Measurements from ENCODE around the gene MMS19.
"Not testable (repeated sequence)": the region's sequence is repeated elsewhere in the genome, so short reads cannot be mapped to it uniquely, and the experiment has no call there.

The MMS19 gene

GRCh38 chr10:97498076-97498840, at the start of gene MMS19:
Gene MMS19, minus strand, starts transcription at chr10:97498422. Its CDS starts 38 bp downstream, at chr10:97498384.
- peak; percentile 72 for DNase-seq

- no peak for DNase-seq
These were observed 49.7 kb upstream of the MMS19 start for GRCh38 chr10:97547962-97548361.

- DNase-seq, result no peak
These were observed 49.0 kb upstream of the MMS19 start for GRCh38 chr10:97547271-97547600.

GRCh38 chr10:97546456-97547270, 48.4 kb upstream of the MMS19 start:
- DNase-seq, result no peak

DNA sequence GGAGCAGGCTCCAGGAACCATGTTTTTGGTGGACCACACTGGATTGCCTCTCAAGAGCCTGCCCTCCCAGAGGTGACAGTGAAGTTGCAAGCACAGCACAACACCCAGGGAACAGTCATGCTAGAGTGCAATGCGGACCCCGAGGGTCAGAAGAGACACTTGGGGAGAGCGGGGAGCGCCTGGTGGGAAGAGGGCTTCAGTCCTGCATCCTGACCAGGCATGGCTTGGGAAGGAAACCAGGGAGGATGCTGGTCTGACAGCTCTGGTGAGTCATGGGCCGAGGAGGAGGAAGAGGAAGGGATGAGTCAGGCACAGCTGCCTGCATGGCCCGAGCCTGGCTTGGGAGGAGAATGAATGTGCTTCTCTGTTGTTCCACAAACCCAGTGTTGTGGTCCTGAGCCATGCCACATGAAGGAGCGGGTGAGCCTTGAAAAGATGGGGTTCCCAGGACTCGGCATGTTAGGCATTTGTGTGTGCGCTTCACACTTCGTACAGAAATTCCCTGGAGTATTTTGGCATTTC, 44.9 kb upstream of the MMS19 start:
- DNase-seq, result no peak

GRCh38 chr10:97542169-97543024, 44.2 kb upstream of the MMS19 start:
- DNase-seq, result no peak

GRCh38 chr10:97540669-97541500, 42.7 kb upstream of the MMS19 start:
- no peak for DNase-seq

DNA sequence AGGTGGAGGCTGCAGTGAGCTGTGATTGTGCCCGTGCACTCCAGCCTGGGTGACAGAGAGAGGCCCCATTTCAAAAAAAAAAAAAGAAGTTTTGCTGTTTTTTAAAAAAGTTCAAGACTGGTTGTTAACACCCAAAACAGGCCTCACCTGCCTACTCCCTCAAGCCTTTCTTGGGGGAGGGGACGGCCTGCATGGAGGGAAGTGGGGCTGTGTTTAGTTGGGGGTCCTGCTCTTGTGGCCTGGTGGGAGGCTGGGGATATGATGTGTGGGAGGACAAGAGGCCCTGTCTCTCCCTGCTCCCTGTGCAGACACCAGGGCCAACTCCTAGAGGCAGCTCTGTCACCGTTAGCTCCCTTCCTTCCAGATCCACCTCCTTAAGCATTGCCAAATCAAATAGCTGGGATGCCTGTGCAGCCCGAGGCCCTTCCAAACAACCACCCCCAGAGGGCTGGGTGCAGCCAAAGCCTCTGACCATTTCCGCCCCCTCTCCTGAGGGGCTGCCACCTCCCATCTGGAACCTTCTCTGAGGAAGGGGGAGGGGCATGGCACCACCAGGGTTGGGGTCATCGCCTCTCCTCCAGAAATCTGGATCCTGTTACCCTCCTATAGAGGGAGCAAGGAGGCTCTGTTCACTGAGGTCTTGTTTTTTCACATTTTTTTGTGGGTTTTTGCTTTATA, 41.4 kb upstream of the MMS19 start:
- no peak for DNase-seq

GRCh38 chr10:97538839-97539238, 40.6 kb upstream of the MMS19 start:
- no peak for DNase-seq

- no peak for DNase-seq
These were observed 40.2 kb upstream of the MMS19 start for GRCh38 chr10:97538411-97538810.

DNA sequence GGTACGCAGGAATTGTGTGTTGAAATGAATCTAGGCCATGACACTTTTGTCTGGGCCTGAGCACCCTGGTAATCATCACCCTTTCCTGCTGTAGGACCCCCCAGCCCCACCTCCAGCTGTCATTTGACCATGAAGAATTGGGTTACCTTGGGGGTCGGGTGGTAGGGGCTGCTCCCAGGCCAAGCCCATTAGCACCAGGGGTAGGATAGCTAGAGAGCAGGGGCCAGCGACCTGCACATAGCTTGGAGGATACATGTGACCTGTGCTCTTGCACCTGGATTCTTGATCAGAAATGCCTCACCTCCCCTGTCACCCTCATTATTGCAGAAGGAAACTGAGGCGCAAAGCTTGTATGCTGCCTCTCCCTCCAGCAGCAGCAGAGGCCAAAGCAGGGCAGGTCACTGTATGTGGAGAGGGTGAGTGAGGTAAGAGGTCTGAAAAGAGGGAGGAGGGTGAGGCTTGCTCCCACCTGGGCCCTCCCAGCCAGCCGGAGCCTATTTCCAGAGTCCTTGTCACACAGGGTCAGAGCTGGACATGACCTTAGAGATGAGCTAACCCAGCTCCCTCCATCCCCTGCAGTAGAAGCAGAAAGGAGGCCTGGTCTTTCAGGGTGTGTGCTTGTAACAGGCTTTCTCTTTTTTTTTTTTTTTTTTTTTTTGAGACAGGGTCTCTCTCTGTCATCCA, 39.1 kb upstream of the MMS19 start:
- no peak for DNase-seq

DNA sequence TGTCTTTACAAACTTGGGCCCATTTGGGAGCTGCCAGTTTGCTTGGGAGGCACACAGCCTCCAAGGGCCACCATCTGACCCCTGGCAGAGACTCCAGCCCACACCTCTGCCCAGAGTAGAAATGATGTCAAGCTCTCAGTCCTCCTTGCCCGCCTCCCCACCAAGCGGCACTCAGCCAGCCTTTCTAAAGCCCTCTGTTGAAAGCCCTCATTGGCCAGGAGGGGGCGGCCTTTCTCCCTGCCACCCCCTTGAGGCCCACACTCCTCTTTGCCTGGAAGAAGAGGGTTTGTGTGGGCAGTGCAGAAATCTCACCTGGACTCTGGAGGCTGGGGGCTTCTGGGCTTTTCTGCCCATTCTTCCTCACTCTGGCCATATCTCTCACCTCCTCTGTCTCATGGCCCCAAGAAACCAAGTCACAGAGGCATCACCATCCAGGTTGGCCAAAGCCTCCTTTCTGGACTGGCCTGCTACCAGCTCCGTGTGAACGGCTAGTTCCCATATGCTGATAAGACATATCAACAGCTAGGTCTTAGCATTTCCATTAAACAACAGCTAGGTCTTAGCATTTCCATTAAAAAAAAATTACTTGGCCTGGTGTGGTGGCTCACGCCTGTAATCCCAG, 36.6 kb upstream of the MMS19 start:
- DNase-seq, result no peak

DNA sequence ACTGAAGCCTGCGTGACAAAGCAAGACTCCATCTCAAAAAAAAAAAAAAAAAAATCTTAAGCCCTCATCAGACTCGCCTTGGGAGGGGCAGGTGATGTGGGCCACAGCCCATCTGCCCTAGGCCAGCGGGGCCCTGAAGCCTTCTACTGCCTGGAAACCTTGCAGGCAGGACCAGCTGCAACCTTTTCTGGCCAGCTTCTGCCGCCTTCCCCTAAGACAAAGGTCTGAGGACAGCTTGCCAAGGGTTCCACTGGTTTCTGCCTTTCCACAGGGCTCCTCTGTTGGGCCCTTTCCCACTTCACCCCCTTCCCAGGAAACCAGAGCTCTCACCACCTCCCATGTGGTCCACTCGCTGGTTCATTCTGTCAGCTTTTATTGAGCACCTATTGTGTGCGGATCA, 35.7 kb upstream of the MMS19 start:
- DNase-seq, result no peak

DNA sequence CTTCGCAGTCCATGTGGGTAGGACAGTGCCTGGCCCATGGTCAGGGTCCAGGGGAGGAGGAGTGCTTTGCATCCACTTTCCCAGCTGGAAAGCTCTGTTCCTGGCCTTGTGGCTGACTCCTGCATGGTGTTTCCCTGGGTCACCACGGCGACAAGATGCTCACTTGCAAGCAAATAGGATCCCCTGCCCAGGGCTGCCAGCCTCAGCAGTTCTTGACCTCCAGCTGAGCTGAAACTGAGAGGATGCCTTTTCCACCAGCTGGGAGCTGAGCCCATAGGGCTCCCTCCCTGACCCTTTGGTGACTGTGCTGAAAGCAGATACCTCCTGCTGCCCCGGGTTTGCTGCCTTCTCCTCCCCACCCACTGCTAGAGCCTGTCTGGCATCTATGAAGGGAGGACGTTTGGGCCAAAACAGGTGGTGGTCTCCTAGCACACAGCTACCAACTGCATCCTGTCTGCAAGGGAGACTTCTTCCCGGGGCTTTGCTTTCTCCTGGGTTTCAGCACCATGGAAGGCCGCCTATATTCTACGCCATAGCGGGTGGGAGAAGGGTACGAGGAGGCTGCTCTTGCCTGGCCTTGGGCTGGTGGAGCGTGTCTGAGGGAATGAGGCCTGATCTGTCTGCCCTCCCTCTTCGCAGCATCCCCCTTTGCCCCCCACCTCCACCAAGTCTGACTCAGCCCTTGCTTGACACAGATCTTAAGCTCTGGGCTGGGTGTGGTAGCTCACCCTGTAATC, 34.9 kb upstream of the MMS19 start:
- DNase-seq, result no peak

DNA sequence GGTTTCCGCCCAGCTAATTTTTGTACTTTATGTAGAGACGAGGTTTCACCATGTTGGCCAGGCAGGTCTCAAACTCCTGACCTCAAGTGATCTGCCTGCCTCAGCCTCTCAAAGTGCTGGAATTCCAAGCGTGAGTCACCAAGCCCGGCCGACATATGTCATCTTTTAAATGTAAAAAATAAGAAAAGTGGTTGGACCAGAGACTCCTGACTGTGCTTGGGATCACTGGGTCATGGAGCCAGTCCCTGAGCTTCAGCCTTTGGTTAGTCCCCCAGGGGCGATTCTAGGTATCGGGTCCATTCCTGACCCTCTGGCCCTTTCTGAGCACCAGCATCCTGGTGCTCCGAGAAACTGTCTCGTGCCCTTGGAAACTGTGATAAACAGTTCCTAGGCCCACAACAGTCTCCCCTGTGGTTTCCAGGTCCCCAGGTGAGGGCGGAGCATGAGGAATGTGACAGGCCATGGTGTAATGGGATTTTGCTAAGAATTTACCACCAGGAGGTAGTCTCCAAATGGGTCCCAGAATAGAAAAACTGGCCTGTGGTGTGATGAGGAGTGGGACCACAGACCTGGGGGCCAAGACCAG, 33.3 kb upstream of the MMS19 start:
- DNase-seq, result no peak

DNA sequence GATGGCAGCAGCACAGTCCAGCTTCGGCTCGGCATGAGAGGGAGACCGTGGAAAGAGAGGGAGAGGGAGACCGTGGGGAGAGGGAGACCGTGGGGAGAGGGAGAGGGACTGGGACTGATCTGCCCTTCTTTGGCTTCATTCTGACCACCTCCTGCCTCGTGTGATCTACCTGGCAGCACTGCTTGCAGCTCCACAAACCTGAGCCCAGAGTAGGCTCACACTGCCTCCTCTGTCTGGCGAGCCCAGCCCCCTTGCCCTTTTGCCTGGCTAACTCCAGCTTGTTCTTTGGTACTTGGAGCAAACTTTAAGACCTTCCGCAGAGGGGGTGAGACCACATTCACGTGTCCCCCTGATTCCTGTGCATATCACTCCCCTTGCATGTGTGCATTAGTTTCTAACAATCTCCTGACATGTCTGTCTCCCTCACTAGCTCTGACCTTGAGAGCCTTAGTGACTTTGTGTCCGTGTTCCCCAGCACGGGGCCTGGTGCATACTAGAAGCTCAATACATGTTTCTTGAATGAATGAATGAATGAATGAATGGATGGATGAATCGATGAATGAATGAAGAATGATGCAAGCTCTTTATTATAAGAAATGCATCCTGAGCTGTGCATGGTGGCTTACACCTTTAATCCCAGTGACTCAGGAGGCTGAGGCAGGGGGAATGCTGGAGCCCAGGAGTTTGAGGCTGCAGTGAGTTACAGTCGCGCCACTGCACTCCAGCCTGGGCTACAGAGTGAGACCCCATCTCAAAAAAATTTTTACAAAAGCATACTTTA, 31.7 kb upstream of the MMS19 start:
- no peak for DNase-seq

GRCh38 chr10:97528876-97529275, 30.7 kb upstream of the MMS19 start:
- not testable (repeated sequence) for DNase-seq

- DNase-seq, result no peak
These were observed 27.5 kb upstream of the MMS19 start for GRCh38 chr10:97525683-97526110.

DNA sequence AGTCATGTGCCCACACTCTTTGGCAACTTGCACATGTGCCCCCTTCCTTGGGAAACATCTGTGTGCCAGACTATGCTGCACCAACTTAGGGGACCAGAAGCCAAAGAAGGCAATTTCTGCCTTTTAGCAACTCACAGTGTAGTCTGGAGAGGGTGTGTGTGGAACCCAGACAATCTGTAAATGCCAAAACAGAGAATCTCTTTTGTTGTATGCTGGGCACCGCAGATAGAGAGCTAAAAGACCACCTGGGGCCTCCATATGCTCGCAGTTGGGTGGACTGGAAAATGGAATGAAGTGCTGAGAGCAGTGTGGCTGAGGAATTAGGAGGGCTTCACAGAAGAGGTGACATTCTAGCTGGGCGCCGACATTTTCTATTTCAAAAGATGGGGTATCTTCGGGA, 26.9 kb upstream of the MMS19 start:
- no peak for DNase-seq

Measured in DMS79 treated with DMSO at 0.1 percent for 48 hours (cell line).